Esophagus squamous epithelium (tissue), 5 donors: ENCODE data around the gene EHD3. TPM values are rescaled to one million over a fixed set of nuclear protein-coding genes. Genes with fewer than 3 reads are reported as not detected.
A peak's percentile ranks its signal among the peaks of the same experiment; 100 is the strongest.

ENCODE experiments used
- DNase-seq: peaks from one replicate; lab custom pipeline; 2025; lab: John Stamatoyannopoulos, UW
- H3K27ac ChIP-seq, 4 donors: fragments of 200-600 bp; sonication (generic); one replicate each; pipeline ENCODE4 v1.5.1; 2016 to 2019; ENCODE audit warnings: mild to moderate bottlenecking in 1 of 4
- H3K27me3 ChIP-seq, 4 donors: fragments of 200-600 bp; sonication (generic); 1 replicate in 3 of 4; 2 replicates in 1 of 4; pipeline versions ENCODE4 v1.5.1 to v1.6.0; 2017 to 2021; ENCODE audit warnings: antibody characterized with exemption in 1 of 4
- H3K36me3 ChIP-seq, 3 donors: fragments of 200-600 bp; sonication (generic); one replicate each; pipeline ENCODE4 v1.5.1; 2016 to 2019
- H3K4me1 ChIP-seq, 3 donors: fragments of 200-600 bp; sonication (generic); one replicate each; pipeline ENCODE4 v1.5.1; 2017 to 2019
- H3K4me3 ChIP-seq, 4 donors: fragments of 200-600 bp; sonication (generic); 1 replicate in 3 of 4; 2 replicates in 1 of 4; pipeline ENCODE4 v1.5.1; 2016 to 2019; ENCODE audit warnings: mild to moderate bottlenecking in 2 of 4, moderate library complexity in 1 of 4
- H3K9me3 ChIP-seq, 3 donors: fragments of 200-600 bp; sonication (generic); one replicate each; pipeline ENCODE4 v1.5.1; 2016 to 2019
- POLR2A ChIP-seq, 4 donors: fragments of 450-650 bp; IDR thresholded peaks; one replicate each; pipeline ENCODE4 v1.6.1; 2017; ENCODE audit warnings: antibody characterized with exemption in 4 of 4, mild to moderate bottlenecking in 4 of 4, moderate library complexity in 3 of 4
- WGBS, 2 donors: methylation state at CpG; one replicate each; pipeline ENCODE4 v1.1.5; 2018; 5-methylcytosine and 5-hydroxymethylcytosine counted together
- intact Hi-C: fragments of 100-400 bp; cut with DNase I; formaldehyde crosslinking; loops from one replicate; pipeline ENCODE4 v1.15.0; 2022
- total RNA-seq, 4 donors: library from RNA; depleted of rRNA; stranded (reverse); fragments of >200 nt; gene quantifications; one replicate each; pipeline ENCODE4 v1.1.0, GENCODE V29; 2016
- TF ChIP-seq, protein P1 (sequence below), 6 experiments: fragments of 450-650 bp in 4 of 6; fragments of 200-600 bp in 2 of 6; sonication (generic) in 2 of 6; IDR thresholded peaks; one replicate each; pipeline ENCODE4 v1.5.1; 2016 to 2019; ENCODE audit warnings: antibody characterized with exemption in 6 of 6, mild to moderate bottlenecking in 4 of 6, moderate library complexity in 4 of 6
- donor health status: DM: yes; HTN: yes; CAD: no.

Gene EHD3
- total RNA-seq, 4 donors from 2014 or later: 22.6 to 54.5 (median 38.1) TPM

GRCh38 chr2:31249009-31249690 lies 15.2 kb downstream of the EHD3 start:
- DNase-seq: no peak
- H3K9me3 ChIP-seq: no peaks in the 10 kb centered on the region
- H3K27me3 ChIP-seq: no peaks in the 10 kb centered on the region
- H3K4me1 ChIP-seq: peaks cover 18 to 60% (median 19%) of the 10 kb centered on the region in 3 donors
- TF ChIP-seq POLR2A (IDR thresholded peaks at IDR 0.05): no peak
- TF ChIP-seq, protein P1, sequence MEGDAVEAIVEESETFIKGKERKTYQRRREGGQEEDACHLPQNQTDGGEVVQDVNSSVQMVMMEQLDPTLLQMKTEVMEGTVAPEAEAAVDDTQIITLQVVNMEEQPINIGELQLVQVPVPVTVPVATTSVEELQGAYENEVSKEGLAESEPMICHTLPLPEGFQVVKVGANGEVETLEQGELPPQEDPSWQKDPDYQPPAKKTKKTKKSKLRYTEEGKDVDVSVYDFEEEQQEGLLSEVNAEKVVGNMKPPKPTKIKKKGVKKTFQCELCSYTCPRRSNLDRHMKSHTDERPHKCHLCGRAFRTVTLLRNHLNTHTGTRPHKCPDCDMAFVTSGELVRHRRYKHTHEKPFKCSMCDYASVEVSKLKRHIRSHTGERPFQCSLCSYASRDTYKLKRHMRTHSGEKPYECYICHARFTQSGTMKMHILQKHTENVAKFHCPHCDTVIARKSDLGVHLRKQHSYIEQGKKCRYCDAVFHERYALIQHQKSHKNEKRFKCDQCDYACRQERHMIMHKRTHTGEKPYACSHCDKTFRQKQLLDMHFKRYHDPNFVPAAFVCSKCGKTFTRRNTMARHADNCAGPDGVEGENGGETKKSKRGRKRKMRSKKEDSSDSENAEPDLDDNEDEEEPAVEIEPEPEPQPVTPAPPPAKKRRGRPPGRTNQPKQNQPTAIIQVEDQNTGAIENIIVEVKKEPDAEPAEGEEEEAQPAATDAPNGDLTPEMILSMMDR (IDR thresholded peaks at IDR 0.05): no peak
- H3K36me3 ChIP-seq: peaks cover 0 to 52% (median 0%) of the 10 kb centered on the region in 3 donors
- 53 to 80% methylated on average over 2 of the region's 15 CpGs for WGBS, 2 donors
- H3K27ac ChIP-seq: peak overlapping the region in 2 of 4 donors; percentile 61 to 72
- peak overlapping the region in 2 of 4 donors; percentile 23 to 26 for H3K4me3 ChIP-seq
- intact Hi-C loops: no loop called here

DNA sequence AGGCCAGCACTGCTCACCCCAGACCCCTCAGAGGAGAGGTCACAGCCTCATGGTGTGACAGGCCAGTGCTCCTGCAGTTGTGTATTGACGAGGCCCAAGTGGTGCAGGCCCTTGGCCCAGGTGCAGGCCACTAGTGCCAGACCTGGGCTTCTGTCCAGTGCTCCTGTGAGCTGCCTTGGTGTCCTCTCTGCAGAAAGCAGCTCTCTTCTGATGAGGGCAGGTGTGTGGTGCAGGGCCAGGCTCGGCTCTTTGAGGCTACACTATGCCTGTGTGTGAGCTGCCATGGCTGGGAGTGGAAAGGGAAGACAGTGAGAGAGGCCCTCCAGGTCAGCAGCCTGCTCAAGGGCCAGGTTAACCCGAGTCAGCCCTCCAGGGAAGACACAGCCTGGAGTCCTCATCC lies 17.1 kb downstream of the EHD3 start:
- H3K4me3 ChIP-seq: peak overlapping the region in 1 of 4 donors; percentile 11
- H3K4me1 ChIP-seq: peaks cover 19 to 78% (median 35%) of the 10 kb centered on the region in 3 donors
- 60% methylated on average over 1 of the region's 3 CpGs; no CpG with 5 or more reads in 1 of the 2 donors for WGBS, 2 donors
- H3K9me3 ChIP-seq: no peaks in the 10 kb centered on the region
- no peak for DNase-seq
- H3K27me3 ChIP-seq: no peaks in the 10 kb centered on the region
- H3K27ac ChIP-seq: peak overlapping the region in 3 of 4 donors; percentile 1 to 93 (median 91)
- H3K36me3 ChIP-seq: peaks cover 0 to 43% (median 0%) of the 10 kb centered on the region in 3 donors
- TF ChIP-seq, protein P1 (IDR thresholded peaks at IDR 0.05): no peak
- no peak for TF ChIP-seq POLR2A (IDR thresholded peaks at IDR 0.05)
- intact Hi-C loops: no loop called here

DNA sequence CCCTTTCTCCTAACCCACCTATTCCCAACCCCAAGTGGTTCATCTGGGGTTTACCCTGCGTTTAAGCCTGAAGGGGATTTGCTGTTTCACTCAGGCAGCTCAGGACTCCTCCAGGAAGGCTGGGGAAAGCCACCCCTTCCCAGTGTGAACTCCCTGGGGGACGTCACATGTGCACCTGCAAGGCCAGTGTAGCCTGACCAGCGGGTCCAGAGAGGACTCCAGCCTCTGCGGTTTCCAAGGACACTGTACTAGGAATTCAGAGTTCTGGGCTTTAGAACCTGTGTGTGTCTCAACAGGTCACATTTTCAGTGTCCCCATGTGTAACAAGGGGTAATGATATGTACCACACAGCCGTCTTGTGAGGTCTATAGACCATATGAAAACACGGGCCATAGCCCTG lies 17.9 kb downstream of the EHD3 start:
- Histone ChIP-seq H3K4me3 (no peak overlapping the region), H3K4me1 (peaks cover 25 to 87% (median 41%) of the 10 kb centered on the region in 3 donors), H3K27ac (peak overlapping the region; percentile 79 to 93 (median 88)), H3K9me3 (no peaks in the 10 kb centered on the region), H3K27me3 (no peaks in the 10 kb centered on the region), H3K36me3 (peaks cover 0 to 38% (median 0%) of the 10 kb centered on the region in 3 donors)
- intact Hi-C loops: no loop called here
- DNase-seq: no peak
- TF ChIP-seq POLR2A (IDR thresholded peaks at IDR 0.05): no peak
- TF ChIP-seq, protein P1 (IDR thresholded peaks at IDR 0.05): no peak
- WGBS, 2 donors: 78 to 86% methylated on average over 3 to 6 of the region's 6 CpGs

GRCh38 chr2:31253356-31254131 lies 19.6 kb downstream of the EHD3 start:
- Histone ChIP-seq H3K4me3 (peak overlapping the region in 3 of 4 donors; percentile 20 to 43 (median 25)), H3K36me3 (peaks cover 0 to 33% (median 0%) of the 10 kb centered on the region in 3 donors), H3K27ac (peak overlapping the region; percentile 79 to 93 (median 88)), H3K9me3 (no peaks in the 10 kb centered on the region), H3K4me1 (peaks cover 29 to 91% (median 44%) of the 10 kb centered on the region in 3 donors), H3K27me3 (no peaks in the 10 kb centered on the region)
- TF ChIP-seq, protein P1 (IDR thresholded peaks at IDR 0.05): peak in 2 of 6 experiments; percentile 9 to 24
- peak in 2 of 4 donors; percentile 9 to 28 for TF ChIP-seq POLR2A (IDR thresholded peaks at IDR 0.05)
- DNase-seq: no peak
- WGBS, 2 donors: 35 to 62% methylated on average over 2 to 4 of the region's 13 CpGs
- intact Hi-C loops: no loop called here
